Fibroblast of villous mesenchyme (primary cell): ENCODE measurements around the gene NCR3LG1. TPM values are rescaled to one million over a fixed set of nuclear protein-coding genes. Genes with fewer than 3 reads are reported as not detected.
A peak's percentile ranks its signal among the peaks of the same experiment; 100 is the strongest.

Source experiments
- DNase-seq: peaks from one replicate; pipeline ENCODE4 v3.0.0-alpha.2; 2010; ENCODE audit warnings: low read depth
- H3K4me3 ChIP-seq: 2 replicates; pipeline ENCODE4 v1.5.1; 2011; ENCODE audit warnings: low read depth, mild to moderate bottlenecking, low read length
- CTCF ChIP-seq: IDR thresholded peaks from 2 replicates; pipeline ENCODE4 v1.5.1; 2012; ENCODE audit warnings: low read depth, mild to moderate bottlenecking, low read length; ENCODE audit not compliant: insufficient read depth
- total RNA-seq: library from RNA; depleted of rRNA; stranded (reverse); fragments of >200 nt; gene quantifications from 2 replicates; pipeline ENCODE4 v1.2.3, GENCODE V29; 2012

Gene NCR3LG1
- total RNA-seq, 1 donor = 14.7 TPM

GRCh38 chr11:17369684-17370243, 18.2 kb downstream of the NCR3LG1 start:
- no peak overlapping the region for H3K4me3 ChIP-seq
- no peak for TF ChIP-seq CTCF

GRCh38 chr11:17371614-17372013, 20.0 kb downstream of the NCR3LG1 start:
- no peak for TF ChIP-seq CTCF
- H3K4me3 ChIP-seq = no peak overlapping the region
- peak; percentile 64 for DNase-seq

More at GRCh38 chr11:17369684-17370243, 18.2 kb downstream of the NCR3LG1 start:
- no peak for DNase-seq

GRCh38 chr11:17375547-17375946, 23.9 kb downstream of the NCR3LG1 start:
- no peak overlapping the region for H3K4me3 ChIP-seq
- TF ChIP-seq CTCF = no peak
- no peak for DNase-seq

GRCh38 chr11:17376493-17376892, 24.9 kb downstream of the NCR3LG1 start:
- DNase-seq = no peak
- H3K4me3 ChIP-seq = no peak overlapping the region
- no peak for TF ChIP-seq CTCF

GRCh38 chr11:17378655-17379054, 27.1 kb downstream of the NCR3LG1 start:
- no peak overlapping the region for H3K4me3 ChIP-seq
- TF ChIP-seq CTCF = no peak
- no peak for DNase-seq

- no peak overlapping the region for H3K4me3 ChIP-seq
- no peak for DNase-seq
- no peak for TF ChIP-seq CTCF
Observed at GRCh38 chr11:17379383-17380180, 28.0 kb downstream of the NCR3LG1 start.
